Nephron progenitor cell (in vitro differentiated cells): Measurements from ENCODE around the gene SAMD10.
"Not testable (repeated sequence)": the region's sequence is repeated elsewhere in the genome, so short reads cannot be mapped to it uniquely, and the experiment has no call there.

Experiments used
- DNase-seq: peaks from one replicate; pipeline ENCODE4 v3.0.0; 2021
- H3K27ac Mint-ChIP-seq: 2 replicates; pipeline ENCODE4 v1.8.0; 2021; ENCODE audit warnings: mild to moderate bottlenecking, moderate library complexity, mixed read lengths
- H3K27me3 Mint-ChIP-seq: 2 replicates; pipeline ENCODE4 v1.8.0; 2021; ENCODE audit warnings: mild to moderate bottlenecking, low read depth, mixed read lengths; ENCODE audit not compliant: poor library complexity
- H3K36me3 Mint-ChIP-seq: 2 replicates; pipeline ENCODE4 v1.8.0; 2021; ENCODE audit warnings: low read depth, mixed read lengths
- H3K4me1 Mint-ChIP-seq: 2 replicates; pipeline ENCODE4 v1.8.0; 2021; ENCODE audit warnings: mixed read lengths
- H3K4me3 Mint-ChIP-seq: 2 replicates; pipeline ENCODE4 v1.8.0; 2021; ENCODE audit warnings: mild to moderate bottlenecking, moderate library complexity, mixed read lengths
- H3K9me3 Mint-ChIP-seq: 2 replicates; pipeline ENCODE4 v1.8.0; 2021; ENCODE audit warnings: mild to moderate bottlenecking, moderate library complexity, mixed read lengths
- TF ChIP-seq, protein P1 (sequence below): fragments of 200-600 bp; sonication (generic); IDR thresholded peaks from 2 replicates; pipeline ENCODE4 v1.5.0; 2021; ENCODE audit warnings: antibody characterized with exemption

SAMD10 gene

DNA sequence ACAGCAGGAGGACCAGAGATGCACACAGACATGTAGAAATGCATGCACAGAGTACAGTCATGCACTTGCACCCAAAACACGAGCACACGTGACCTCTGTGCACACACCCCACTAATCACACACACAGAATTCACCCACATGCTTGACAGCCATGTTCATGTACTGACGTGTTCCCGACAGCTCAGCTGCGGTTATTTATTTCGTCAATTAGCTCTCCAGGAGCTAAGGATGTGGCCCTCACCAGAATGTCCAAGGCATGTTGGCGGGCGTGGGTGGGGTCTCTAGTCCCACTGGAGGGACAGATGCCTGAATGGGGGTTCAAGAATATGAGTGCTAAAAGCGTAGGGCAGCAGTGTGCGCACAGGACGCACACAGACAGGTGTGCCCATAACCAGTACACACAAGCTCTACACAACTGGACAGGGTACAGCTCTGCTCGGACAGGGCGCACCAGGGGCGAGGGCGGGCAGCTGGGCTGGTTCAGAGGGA, 919 bp upstream of the SAMD10 start:
- Mint-ChIP-seq H3K4me3 (peak overlapping the region; percentile 95), H3K36me3 (peaks cover 29% of the 10 kb centered on the region), H3K9me3 (no peaks in the 10 kb centered on the region), H3K27me3 (peaks cover 47% of the 10 kb centered on the region), H3K4me1 (peaks cover 43% of the 10 kb centered on the region), H3K27ac (no peak overlapping the region)
- no peak for DNase-seq
- TF ChIP-seq, protein P1, sequence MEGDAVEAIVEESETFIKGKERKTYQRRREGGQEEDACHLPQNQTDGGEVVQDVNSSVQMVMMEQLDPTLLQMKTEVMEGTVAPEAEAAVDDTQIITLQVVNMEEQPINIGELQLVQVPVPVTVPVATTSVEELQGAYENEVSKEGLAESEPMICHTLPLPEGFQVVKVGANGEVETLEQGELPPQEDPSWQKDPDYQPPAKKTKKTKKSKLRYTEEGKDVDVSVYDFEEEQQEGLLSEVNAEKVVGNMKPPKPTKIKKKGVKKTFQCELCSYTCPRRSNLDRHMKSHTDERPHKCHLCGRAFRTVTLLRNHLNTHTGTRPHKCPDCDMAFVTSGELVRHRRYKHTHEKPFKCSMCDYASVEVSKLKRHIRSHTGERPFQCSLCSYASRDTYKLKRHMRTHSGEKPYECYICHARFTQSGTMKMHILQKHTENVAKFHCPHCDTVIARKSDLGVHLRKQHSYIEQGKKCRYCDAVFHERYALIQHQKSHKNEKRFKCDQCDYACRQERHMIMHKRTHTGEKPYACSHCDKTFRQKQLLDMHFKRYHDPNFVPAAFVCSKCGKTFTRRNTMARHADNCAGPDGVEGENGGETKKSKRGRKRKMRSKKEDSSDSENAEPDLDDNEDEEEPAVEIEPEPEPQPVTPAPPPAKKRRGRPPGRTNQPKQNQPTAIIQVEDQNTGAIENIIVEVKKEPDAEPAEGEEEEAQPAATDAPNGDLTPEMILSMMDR: no peak

GRCh38 chr20:63979229-63979556, 249 bp downstream of the SAMD10 start:
- Mint-ChIP-seq H3K36me3 (peaks cover 19% of the 10 kb centered on the region), H3K4me3 (peak overlapping the region; percentile 72), H3K4me1 (peaks cover 43% of the 10 kb centered on the region), H3K9me3 (no peaks in the 10 kb centered on the region), H3K27ac (no peak overlapping the region), H3K27me3 (peaks cover 47% of the 10 kb centered on the region)
- TF ChIP-seq, protein P1: no peak
- peak; percentile 49 for DNase-seq

- Mint-ChIP-seq H3K27ac (no peak overlapping the region), H3K27me3 (peaks cover 47% of the 10 kb centered on the region), H3K4me1 (peaks cover 49% of the 10 kb centered on the region), H3K9me3 (no peaks in the 10 kb centered on the region), H3K4me3 (peak overlapping the region; percentile 75), H3K36me3 (peaks cover 18% of the 10 kb centered on the region)
- DNase-seq: peak; percentile 73
- TF ChIP-seq, protein P1: no peak
Observed at GRCh38 chr20:63978319-63979228, 868 bp downstream of the SAMD10 start.

DNA sequence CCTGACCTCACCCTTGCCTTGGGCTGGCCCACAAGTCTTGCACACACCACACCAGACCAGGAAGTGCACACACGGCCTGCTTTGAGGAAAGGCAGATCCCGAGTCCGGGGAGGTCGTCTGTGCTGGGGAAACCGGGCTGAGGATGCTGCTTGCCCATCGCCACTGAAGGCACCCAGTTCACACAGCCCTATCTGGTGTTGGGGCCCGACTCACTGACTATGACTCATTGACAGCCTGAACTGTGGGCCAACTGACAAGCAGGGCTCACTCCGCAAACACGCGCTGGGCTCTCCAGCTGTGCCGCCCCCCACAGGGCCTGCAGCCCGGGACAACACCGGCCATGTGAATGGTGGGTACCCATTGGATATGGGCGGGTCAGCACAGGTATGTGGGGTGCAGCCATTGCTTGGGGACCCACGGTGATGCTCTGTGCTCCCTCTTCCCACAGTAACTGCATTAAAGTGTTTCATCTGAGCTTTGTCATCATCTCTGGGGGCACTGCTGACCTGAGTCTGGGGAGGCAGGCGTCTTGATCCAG, 1.6 kb downstream of the SAMD10 start:
- Mint-ChIP-seq H3K36me3 (peaks cover 11% of the 10 kb centered on the region), H3K4me1 (peaks cover 51% of the 10 kb centered on the region), H3K4me3 (peak overlapping the region; percentile 75), H3K9me3 (no peaks in the 10 kb centered on the region), H3K27me3 (peaks cover 53% of the 10 kb centered on the region), H3K27ac (no peak overlapping the region)
- TF ChIP-seq, protein P1: no peak
- no peak for DNase-seq

- Mint-ChIP-seq H3K9me3 (no peaks in the 10 kb centered on the region), H3K27ac (no peak overlapping the region), H3K27me3 (peaks cover 60% of the 10 kb centered on the region), H3K4me1 (peaks cover 51% of the 10 kb centered on the region), H3K4me3 (peak overlapping the region; percentile 66), H3K36me3 (peaks cover 5% of the 10 kb centered on the region)
- TF ChIP-seq, protein P1: no peak
- no peak for DNase-seq
Observed at GRCh38 chr20:63976980-63977738, 2.3 kb downstream of the SAMD10 start.

DNA sequence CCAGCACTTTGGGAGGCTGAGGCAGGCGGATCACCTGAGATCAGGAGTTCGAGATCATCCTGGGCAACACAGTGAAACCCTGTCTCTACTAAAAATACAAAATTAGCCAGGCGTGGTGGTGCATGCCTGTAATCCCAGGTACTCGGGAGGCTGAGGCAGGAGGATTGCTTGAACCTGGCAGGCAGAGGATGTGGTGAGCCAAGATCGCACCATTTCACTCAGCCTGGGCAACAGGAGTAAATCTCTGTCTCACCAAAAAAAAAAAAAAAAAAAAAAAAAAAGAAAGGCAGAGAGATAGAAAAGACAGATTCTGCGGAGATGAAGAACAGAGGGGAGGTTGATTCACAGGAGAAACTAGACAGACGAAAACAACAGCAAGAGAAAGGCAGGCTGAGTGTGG, 2.9 kb downstream of the SAMD10 start:
- not testable (repeated sequence) for DNase-seq, H3K9me3 Mint-ChIP-seq, H3K27ac Mint-ChIP-seq, H3K36me3 Mint-ChIP-seq, H3K4me3 Mint-ChIP-seq
- peaks cover 46% of the 10 kb centered on the region for H3K4me1 Mint-ChIP-seq
- H3K27me3 Mint-ChIP-seq: peaks cover 64% of the 10 kb centered on the region
